Muscle layer of colon (tissue), 2 donors: ENCODE results near the gene KIF21B.

Experiments used
- H3K27ac ChIP-seq: one replicate; pipeline ENCODE4 v1.7.0; 2013; ENCODE audit warnings: low read depth, mild to moderate bottlenecking, low read length, moderate library complexity
- H3K27me3 ChIP-seq, 2 donors: one replicate each; pipeline ENCODE4 v1.7.0; 2013; ENCODE audit warnings: low read length in 2 of 2, mild to moderate bottlenecking in 2 of 2; ENCODE audit not compliant: insufficient read depth in 2 of 2, control insufficient read depth in 1 of 2
- H3K36me3 ChIP-seq: one replicate; pipeline ENCODE4 v1.7.0; 2013; ENCODE audit warnings: mild to moderate bottlenecking, low read length; ENCODE audit not compliant: insufficient read depth
- H3K4me1 ChIP-seq: one replicate; pipeline ENCODE4 v1.7.0; 2013; ENCODE audit warnings: mild to moderate bottlenecking, low read length; ENCODE audit not compliant: insufficient read depth
- H3K4me3 ChIP-seq, 2 donors: one replicate each; pipeline ENCODE4 v1.7.0; 2013; ENCODE audit warnings: low read length in 2 of 2, low read depth in 1 of 2, mild to moderate bottlenecking in 1 of 2, moderate library complexity in 1 of 2
- H3K9ac ChIP-seq: one replicate; pipeline ENCODE4 v1.7.0; 2013; ENCODE audit warnings: low read length
- H3K9me3 ChIP-seq: one replicate; pipeline ENCODE4 v1.7.0; 2013; ENCODE audit warnings: mild to moderate bottlenecking, low read length
- donor health status: abdominal sarcoma.
- donor health status: Adenocarcinoma of cecum.

KIF21B gene

DNA sequence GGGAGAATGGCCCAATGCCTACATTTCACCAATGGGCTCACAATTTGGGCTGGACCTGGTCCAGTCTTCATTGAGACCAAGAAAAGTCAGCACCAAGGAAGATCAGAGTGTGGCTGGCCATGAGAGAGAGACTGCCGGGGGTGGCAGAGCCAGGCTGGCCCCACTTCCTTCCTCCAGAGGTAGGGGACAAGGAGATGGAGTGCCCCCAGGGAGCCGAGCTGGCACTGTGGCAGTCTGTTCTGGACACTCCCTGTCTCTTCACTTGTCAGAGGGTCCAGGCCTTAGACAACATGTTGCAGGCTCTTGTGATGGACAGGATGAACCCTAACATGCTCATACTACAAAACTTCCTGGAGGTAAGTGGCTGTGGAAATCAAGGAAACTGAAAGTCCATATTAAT is 101.1 kb downstream of the KIF21B start:
- Histone ChIP-seq H3K36me3 (no peaks in the 10 kb centered on the region), H3K9me3 (no peaks in the 10 kb centered on the region), H3K27ac (no peak overlapping the region), H3K9ac (no peak overlapping the region), H3K4me1 (no peaks in the 10 kb centered on the region), H3K27me3 (no peaks in the 10 kb centered on the region), H3K4me3 (no peak overlapping the region)

DNA sequence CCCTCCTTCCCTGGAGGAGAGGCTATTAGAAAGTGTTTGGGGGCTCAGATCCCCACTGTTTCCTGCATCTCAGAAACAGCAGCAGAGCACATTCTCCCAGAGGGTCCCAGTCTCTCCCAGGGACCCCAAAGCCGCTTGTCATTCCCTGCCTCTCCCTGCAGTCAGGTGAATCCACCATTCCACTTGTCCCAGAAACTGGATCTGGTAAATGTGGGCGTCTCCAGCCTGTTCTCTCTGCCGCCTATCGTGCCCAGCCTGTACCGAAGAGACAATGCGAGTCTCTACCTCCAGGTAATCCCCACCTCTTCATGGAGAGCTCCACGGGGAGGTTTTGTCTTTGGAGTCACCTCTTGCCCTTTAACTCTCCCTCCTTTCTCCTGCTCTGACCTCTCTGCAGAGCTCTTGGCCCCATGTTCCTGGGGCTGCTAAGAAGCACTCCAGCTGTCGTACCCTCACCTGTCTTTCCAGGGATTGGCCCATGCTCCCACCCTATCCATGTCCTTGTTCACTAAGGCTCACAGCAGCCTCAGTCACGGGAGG is 101.9 kb downstream of the KIF21B start:
- Histone ChIP-seq H3K36me3 (no peaks in the 10 kb centered on the region), H3K4me3 (no peak overlapping the region), H3K9me3 (no peaks in the 10 kb centered on the region), H3K4me1 (no peaks in the 10 kb centered on the region), H3K9ac (no peak overlapping the region), H3K27me3 (no peaks in the 10 kb centered on the region), H3K27ac (no peak overlapping the region)
